H1 (cell line): Measurements from ENCODE around the gene ZNF85. TPM values are rescaled to one million over a fixed set of nuclear protein-coding genes. Genes with fewer than 3 reads are reported as not detected.

Source experiments
- CBX5 ChIP-seq: fragments of 300-800, 300-1000 bp; sonication (generic); IDR thresholded peaks from 2 replicates; pipeline ENCODE4 v1.7.1; 2016; ENCODE audit warnings: antibody characterized with exemption, low read length, low read depth
- CHD1 ChIP-seq: IDR thresholded peaks from 2 replicates; pipeline ENCODE4 v1.6.1; 2012; ENCODE audit warnings: low read depth, low read length, improper control_type of control experiment
- CTBP2 ChIP-seq: IDR thresholded peaks from 2 replicates; pipeline ENCODE4 v1.7.0; 2011; ENCODE audit warnings: borderline replicate concordance, mild to moderate bottlenecking, moderate library complexity, mixed read lengths, low read length; ENCODE audit not compliant: insufficient read depth, insufficient read length
- JUN ChIP-seq: IDR thresholded peaks from 2 replicates; pipeline ENCODE4 v1.6.1; 2011; ENCODE audit warnings: low read depth, mild to moderate bottlenecking, improper control_type of control experiment, low read length
- SAP30 ChIP-seq: fragments of 300-600 bp; sonication (generic); IDR thresholded peaks from 2 replicates; pipeline ENCODE4 v1.7.1; 2012; ENCODE audit warnings: low read length, moderate library complexity, mild to moderate bottlenecking, inconsistent platforms; ENCODE audit not compliant: insufficient read depth, insufficient replicate concordance
- SIX5 ChIP-seq: IDR thresholded peaks from 2 replicates; pipeline ENCODE4 v1.6.1; 2011; ENCODE audit warnings: mild to moderate bottlenecking, low read depth, low read length
- SUZ12 ChIP-seq: fragments of 200-600 bp; sonication (generic); IDR thresholded peaks from 2 replicates; pipeline ENCODE4 v1.6.1; 2012; ENCODE audit warnings: mild to moderate bottlenecking, inconsistent platforms, low read length, moderate library complexity, mixed read lengths
- polyA plus RNA-seq, 7 experiments: library from polyadenylated mRNA; depleted of rRNA in 3 of 7; stranded (reverse) in 5 of 7; unstranded in 2 of 7; fragments of >200 nt in 5 of 7; fragments of 200-250 nt in 2 of 7; gene quantifications; 1 replicate in 5 of 7; 2 replicates in 1 of 7; 4 replicates in 1 of 7; pipeline versions ENCODE4 v1.2.1 to v1.2.3, GENCODE V29; 2011 to 2013; ENCODE audit warnings: missing spikeins in 2 of 7, mixed read lengths in 2 of 7
- total RNA-seq: library from RNA; stranded (reverse); fragmentation: NEBNext Ultra II Directional; extraction: Animal tissue kit (Norgen Biotek cat#: 25700); gene quantifications from 2 replicates; pipeline ENCODE4 v1.2.1, GENCODE V29; 2021
- TF ChIP-seq, protein P1 (sequence below): IDR thresholded peaks from 2 replicates; pipeline ENCODE4 v1.6.1; 2012; ENCODE audit warnings: inconsistent platforms

ZNF85 gene
- total and polyA plus RNA-seq, 2 of the 8 experiments (the other 6 are each of a cell fraction or from before 2014, with no cell fraction given) = 7.6 to 22.2 TPM

DNA sequence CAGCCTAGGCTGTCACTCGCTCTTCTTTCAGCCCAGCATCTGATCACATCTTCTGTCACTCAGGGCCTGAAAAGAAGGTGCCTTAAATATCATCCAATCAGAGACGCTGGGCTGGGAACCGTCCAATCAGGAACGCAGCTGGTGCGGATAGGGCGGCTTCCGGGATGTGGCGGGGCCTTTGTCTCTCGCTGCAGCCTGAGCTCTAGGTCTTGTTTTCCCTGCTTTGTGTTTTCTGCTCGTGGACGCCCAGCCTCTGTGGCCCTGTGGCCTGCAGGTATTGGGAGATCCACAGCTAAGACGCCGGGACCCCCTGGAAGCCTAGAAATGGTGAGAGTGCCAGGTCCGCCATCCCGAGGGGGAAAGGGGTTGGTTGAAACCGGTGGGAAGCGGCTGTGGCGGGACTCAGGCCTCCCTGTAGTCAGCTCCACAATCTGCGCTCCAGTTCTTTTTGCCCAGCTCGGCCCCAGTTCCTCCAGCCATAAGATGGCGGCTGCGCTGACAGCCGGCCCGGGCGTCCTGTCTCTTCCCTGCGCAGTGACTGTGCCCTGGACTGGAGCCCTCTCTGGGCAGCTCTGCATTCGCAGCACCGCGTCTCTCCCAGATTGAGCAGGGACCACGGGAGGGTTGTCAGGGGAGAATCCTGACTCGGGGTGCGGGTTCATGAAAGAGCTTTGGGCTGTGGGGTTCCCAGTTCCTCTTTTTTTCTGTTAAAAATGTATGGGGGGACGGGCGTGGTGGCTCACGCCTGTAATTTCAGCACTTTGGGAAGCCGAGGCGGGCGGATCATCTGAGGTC, at the start of gene ZNF85 (continued):
- TF ChIP-seq, protein P1, sequence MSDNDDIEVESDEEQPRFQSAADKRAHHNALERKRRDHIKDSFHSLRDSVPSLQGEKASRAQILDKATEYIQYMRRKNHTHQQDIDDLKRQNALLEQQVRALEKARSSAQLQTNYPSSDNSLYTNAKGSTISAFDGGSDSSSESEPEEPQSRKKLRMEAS = no peak; the same call in 1 of the 2 replicates
- TF ChIP-seq SAP30 (peak; percentile 44), SUZ12 (no peak), CTBP2 (no peak), JUN (no peak), SIX5 (no peak), CBX5 (no peak), CHD1 (no peak)
